Upper lobe of left lung (tissue), 6 donors: ENCODE data around the gene IFNGR1. TPM values are rescaled to one million over a fixed set of nuclear protein-coding genes. Genes with fewer than 3 reads are reported as not detected.

Experiments
- ATAC-seq, 2 donors: fragments of 200-7000 bp; cut with Tn5 transposase; one replicate each; pipeline ENCODE4 v1.9.1; 2022; ENCODE audit warnings: mild to moderate bottlenecking in 2 of 2, moderate library complexity in 2 of 2; ENCODE audit not compliant: low FRiP score in 2 of 2
- DNase-seq, 2 donors: peaks; one replicate each; pipeline ENCODE4 v3.0.0-alpha.2; 2019 to 2020
- H3K27ac ChIP-seq, 4 donors: fragments of 200-600 bp; sonication (generic); one replicate each; pipeline ENCODE4 v1.5.1; 2016 to 2019
- H3K27me3 ChIP-seq, 4 donors: fragments of 200-600 bp; sonication (generic); one replicate each; pipeline ENCODE4 v1.5.1; 2017 to 2019
- H3K36me3 ChIP-seq, 4 donors: fragments of 200-600 bp; sonication (generic); one replicate each; pipeline ENCODE4 v1.5.1; 2016 to 2019
- H3K4me1 ChIP-seq, 4 donors: fragments of 200-600 bp; sonication (generic); one replicate each; pipeline ENCODE4 v1.5.1; 2018 to 2019
- H3K4me3 ChIP-seq, 4 donors: fragments of 200-600 bp; sonication (generic); one replicate each; pipeline ENCODE4 v1.5.1; 2017 to 2019; ENCODE audit warnings: mild to moderate bottlenecking in 2 of 4, moderate library complexity in 1 of 4
- H3K9me3 ChIP-seq, 4 donors: fragments of 200-600 bp; sonication (generic); one replicate each; pipeline ENCODE4 v1.5.1; 2018 to 2019
- CTCF ChIP-seq, 6 experiments: fragments of 450-650 bp in 4 of 6; fragments of 200-600 bp in 2 of 6; sonication (generic) in 2 of 6; IDR thresholded peaks; one replicate each; pipeline ENCODE4 v1.5.1; 2016 to 2019; ENCODE audit warnings: antibody characterized with exemption in 6 of 6
- EP300 ChIP-seq, 4 donors: sonication (generic); formaldehyde crosslinking; IDR thresholded peaks; one replicate each; pipeline ENCODE4 v1.5.1; 2017; ENCODE audit warnings: antibody characterized with exemption in 4 of 4, control low read depth in 2 of 4
- POLR2A ChIP-seq, 4 donors: fragments of 450-650 bp; IDR thresholded peaks; one replicate each; pipeline ENCODE4 v1.5.1; 2016 to 2017; ENCODE audit warnings: antibody characterized with exemption in 4 of 4, mild to moderate bottlenecking in 2 of 4
- POLR2AphosphoS5 ChIP-seq, 2 donors: sonication (generic); formaldehyde crosslinking; IDR thresholded peaks; one replicate each; pipeline ENCODE4 v1.5.1; 2017; ENCODE audit warnings: antibody characterized with exemption in 2 of 2
- WGBS, 2 donors: methylation state at CpG; one replicate each; pipeline ENCODE4 v1.1.5; 2017 to 2018; 5-methylcytosine and 5-hydroxymethylcytosine counted together
- total RNA-seq, 6 donors: library from RNA; depleted of rRNA in 4 of 6; stranded (reverse); fragments of >200 nt in 4 of 6; gene quantifications; one replicate each; pipeline versions ENCODE4 v1.1.0 to v1.2.1, GENCODE V29; 2016 to 2021
- donor health status: DM: no; HTN: no; CAD: no; lungs with moderate emphysema.
- donor health status: DM: no; HTN: yes; CAD: no; lungs with severe emphysema.

IFNGR1 gene
- total RNA-seq, 6 donors from 2014 or later, result 94.0 to 216 (median 183) TPM

GRCh38 chr6:137172734-137173431 lies 46.3 kb downstream of the IFNGR1 start:
- Histone ChIP-seq H3K27me3 (no peaks in the 10 kb centered on the region), H3K27ac (no peak overlapping the region), H3K36me3 (no peaks in the 10 kb centered on the region), H3K9me3 (no peaks in the 10 kb centered on the region), H3K4me1 (no peaks in the 10 kb centered on the region), H3K4me3 (no peak overlapping the region)
- ATAC-seq (no peak), DNase-seq (no peak)
- 94 to 97% methylated on average over 11 of the region's 11 CpGs for WGBS, 2 donors
- TF ChIP-seq EP300 (IDR thresholded peaks at IDR 0.05), result no peak
- no peak for TF ChIP-seq POLR2A (IDR thresholded peaks at IDR 0.05)
- TF ChIP-seq CTCF (IDR thresholded peaks at IDR 0.05), result no peak
- TF ChIP-seq POLR2AphosphoS5 (IDR thresholded peaks at IDR 0.05), result no peak

GRCh38 chr6:137171824-137172733 lies 47.1 kb downstream of the IFNGR1 start:
- Histone ChIP-seq H3K27ac (no peak overlapping the region), H3K36me3 (no peaks in the 10 kb centered on the region), H3K27me3 (no peaks in the 10 kb centered on the region), H3K4me3 (no peak overlapping the region), H3K4me1 (no peaks in the 10 kb centered on the region), H3K9me3 (no peaks in the 10 kb centered on the region)
- DNase-seq, result no peak
- TF ChIP-seq POLR2AphosphoS5 (IDR thresholded peaks at IDR 0.05) (no peak), POLR2A (IDR thresholded peaks at IDR 0.05) (no peak), EP300 (IDR thresholded peaks at IDR 0.05) (no peak), CTCF (IDR thresholded peaks at IDR 0.05) (no peak)
- WGBS, 2 donors, result 79% methylated on average over 13 of the region's 13 CpGs
- no peak for ATAC-seq

- TF ChIP-seq POLR2AphosphoS5 (IDR thresholded peaks at IDR 0.05) (no peak), CTCF (IDR thresholded peaks at IDR 0.05) (no peak), POLR2A (IDR thresholded peaks at IDR 0.05) (no peak), EP300 (IDR thresholded peaks at IDR 0.05) (no peak)
- no peaks in the 10 kb centered on the region for H3K36me3 ChIP-seq
- DNase-seq, result no peak
- no peak overlapping the region for H3K4me3 ChIP-seq
- ATAC-seq, result no peak
- H3K9me3 ChIP-seq, result no peaks in the 10 kb centered on the region
- H3K27ac ChIP-seq, result no peak overlapping the region
- 90 to 96% methylated on average over 1 of the region's 1 CpG for WGBS, 2 donors
- peaks cover 0 to 4% (median 0%) of the 10 kb centered on the region in 4 donors for H3K4me1 ChIP-seq
- no peaks in the 10 kb centered on the region for H3K27me3 ChIP-seq
Observed at GRCh38 chr6:137171053-137171374, 48.2 kb downstream of the IFNGR1 start.

GRCh38 chr6:137170266-137171052 lies 48.7 kb downstream of the IFNGR1 start:
- no peak for TF ChIP-seq EP300 (IDR thresholded peaks at IDR 0.05)
- peaks cover 0 to 10% (median 2%) of the 10 kb centered on the region in 4 donors for H3K4me1 ChIP-seq
- no peaks in the 10 kb centered on the region for H3K9me3 ChIP-seq
- H3K36me3 ChIP-seq, result no peaks in the 10 kb centered on the region
- WGBS, 2 donors, result 83 to 91% methylated on average over 13 of the region's 13 CpGs
- no peak overlapping the region for H3K4me3 ChIP-seq
- no peak overlapping the region for H3K27ac ChIP-seq
- no peaks in the 10 kb centered on the region for H3K27me3 ChIP-seq
- DNase-seq (no peak), ATAC-seq (no peak)
